ENCODE data around the gene CACNA1I. TPM values are rescaled to one million over a fixed set of nuclear protein-coding genes. Genes with fewer than 3 reads are reported as not detected.

CACNA1I gene
- total RNA-seq, 1 experiment from 2014 or later: not detected

DNA sequence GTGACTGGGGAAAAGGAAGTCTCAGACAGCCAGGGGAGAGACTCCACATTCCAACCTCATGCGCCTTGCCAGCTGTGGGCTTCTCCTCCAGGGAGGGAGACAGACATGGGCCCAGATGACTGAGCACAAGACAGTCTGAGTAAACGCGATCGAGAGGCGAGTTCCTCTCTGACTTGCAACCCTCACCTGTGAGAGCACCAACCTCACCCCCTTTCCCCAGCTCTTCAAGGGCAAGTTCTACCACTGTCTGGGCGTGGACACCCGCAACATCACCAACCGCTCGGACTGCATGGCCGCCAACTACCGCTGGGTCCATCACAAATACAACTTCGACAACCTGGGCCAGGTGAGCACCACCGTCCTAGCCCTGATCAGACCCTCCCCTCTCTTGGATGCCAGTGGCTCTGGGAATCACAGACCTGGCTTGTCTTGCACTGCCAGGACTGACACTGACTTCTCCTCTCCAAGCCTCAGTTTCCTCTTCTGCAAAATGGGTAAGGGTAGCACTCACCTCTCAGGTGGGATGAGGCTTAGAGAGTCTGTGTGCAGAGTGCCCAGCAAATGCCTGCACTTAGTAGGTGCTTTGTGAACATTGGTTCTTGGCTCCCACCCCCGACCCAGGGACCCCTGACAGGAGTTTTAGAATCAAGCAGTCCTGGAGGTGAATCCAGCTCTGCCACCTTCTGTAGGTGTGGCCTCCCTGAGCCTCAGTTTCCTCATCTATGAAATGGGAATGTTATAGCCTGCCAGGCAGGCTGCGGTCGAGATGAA lies 95.3 kb downstream of the CACNA1I start:
- no peak for DNase-seq (ENCODE audit: low read depth)

DNA sequence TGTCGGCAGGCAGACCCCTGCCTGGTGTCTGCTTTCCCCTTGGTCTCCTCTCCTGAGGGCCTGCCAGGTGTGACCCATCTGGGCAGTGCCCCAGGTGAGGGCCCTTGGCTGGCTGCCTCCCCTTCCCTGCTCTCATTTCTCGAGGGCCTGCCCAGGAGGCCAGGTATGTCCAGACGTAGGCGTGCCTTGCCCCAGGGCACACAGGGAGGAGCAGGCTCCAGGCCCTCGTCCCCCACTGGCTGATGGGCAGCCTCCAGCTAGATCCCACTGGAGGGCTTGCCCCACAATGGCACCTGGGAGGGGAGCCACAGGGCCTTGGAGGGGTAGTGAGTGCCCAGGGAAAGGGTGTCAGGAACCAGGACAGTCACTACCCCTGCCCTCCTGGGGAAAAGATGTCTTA lies 95.9 kb downstream of the CACNA1I start:
- DNase-seq (ENCODE audit: low read depth): no peak

DNA sequence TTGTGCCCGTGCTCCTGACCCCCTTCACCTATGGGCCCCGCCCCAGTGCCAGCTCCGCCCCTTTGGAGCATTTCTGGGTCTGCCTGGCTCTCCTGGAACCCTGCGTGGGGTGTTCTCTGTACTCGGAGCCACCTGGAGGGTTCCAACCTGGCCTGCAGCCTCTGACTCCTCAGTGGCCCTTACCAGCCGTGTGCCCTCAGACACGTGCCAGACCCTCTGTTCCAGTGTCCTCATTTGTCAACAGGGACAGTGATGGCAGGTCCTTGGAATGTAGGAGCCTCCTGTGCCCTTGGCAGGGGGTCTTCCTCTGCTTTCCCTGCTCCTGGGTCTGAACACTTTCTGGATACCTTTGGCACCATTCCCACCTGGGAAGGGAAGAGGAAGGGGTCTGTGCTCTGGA lies 96.4 kb downstream of the CACNA1I start:
- DNase-seq (ENCODE audit: low read depth): no peak

DNA sequence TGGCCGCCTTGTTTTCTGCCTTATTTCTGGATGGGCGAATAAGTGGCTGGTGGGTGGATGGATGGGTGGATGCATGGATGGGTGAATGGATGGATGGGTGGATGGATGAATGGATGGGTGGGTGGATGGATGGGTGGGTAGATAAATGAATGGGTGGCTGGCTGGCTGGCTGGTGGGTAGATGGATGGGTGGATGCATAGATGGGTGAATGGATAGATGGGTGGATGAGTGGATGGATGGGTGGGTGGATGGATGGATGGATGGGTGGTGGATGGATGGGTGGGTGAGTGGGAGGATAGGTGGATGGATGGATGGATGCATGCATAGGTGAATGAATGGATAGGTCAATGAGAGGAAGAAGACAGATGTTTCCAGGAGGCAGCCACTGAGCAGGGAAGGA lies 98.9 kb downstream of the CACNA1I start:
- DNase-seq (ENCODE audit: low read depth): no peak

DNA sequence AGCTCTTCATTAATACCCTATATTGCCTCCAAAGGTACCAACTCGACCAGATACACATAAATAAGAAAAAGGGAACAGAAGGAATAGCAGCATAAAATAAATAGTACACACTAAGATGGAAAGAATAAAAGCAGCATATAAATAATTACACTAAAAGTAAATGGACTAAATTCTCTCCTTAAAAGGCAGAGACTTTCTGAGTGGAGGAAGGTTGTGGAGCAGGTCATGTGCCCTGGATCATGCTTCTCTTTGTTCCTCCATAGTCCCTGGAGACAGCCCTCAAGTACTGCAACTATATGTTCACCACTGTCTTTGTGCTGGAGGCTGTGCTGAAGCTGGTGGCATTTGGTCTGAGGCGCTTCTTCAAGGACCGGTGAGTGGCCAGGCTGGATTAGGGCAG lies 101.4 kb downstream of the CACNA1I start:
- DNase-seq (ENCODE audit: low read depth): no peak

DNA sequence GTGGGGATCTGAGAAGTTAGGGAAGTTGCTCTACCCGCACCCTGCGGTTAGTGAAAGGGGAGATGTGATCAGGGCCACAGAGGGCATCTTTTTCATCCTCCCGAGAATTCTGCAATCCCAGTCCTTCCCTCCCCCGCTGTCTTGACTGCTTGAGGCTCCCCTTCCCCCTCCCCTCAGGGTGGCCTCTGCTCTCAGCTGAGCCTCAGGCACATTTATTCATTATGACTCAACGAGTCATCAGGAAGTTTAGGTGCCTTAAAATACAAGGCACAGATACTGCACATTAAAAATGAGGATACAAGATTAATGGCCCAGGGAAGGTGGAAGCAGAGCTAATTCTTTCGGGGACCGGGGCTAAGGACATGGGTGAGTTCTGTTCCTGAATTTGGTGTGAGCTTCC lies 104.0 kb downstream of the CACNA1I start:
- no peak for DNase-seq (ENCODE audit: low read depth)

DNA sequence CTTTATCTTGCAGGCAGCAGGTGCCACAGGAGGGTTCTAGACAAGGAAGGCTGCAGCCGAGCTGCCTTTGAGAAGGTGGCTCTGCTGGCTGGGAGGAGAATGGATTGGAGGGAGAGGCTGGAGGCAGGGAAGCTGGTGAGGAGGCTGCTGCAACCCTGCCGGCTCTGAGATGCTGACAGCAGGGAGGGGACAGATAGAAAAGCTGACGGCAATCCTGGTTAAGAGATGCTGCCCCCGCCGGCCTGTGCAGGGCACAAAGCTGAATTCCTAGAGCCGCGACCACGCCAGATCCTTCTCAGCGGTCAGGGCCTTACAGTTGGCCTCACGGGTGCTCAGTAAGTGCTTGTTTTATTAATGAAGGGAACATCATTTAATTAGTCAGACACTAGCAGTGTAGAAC lies 105.4 kb downstream of the CACNA1I start:
- DNase-seq (ENCODE audit: low read depth): no peak

DNA sequence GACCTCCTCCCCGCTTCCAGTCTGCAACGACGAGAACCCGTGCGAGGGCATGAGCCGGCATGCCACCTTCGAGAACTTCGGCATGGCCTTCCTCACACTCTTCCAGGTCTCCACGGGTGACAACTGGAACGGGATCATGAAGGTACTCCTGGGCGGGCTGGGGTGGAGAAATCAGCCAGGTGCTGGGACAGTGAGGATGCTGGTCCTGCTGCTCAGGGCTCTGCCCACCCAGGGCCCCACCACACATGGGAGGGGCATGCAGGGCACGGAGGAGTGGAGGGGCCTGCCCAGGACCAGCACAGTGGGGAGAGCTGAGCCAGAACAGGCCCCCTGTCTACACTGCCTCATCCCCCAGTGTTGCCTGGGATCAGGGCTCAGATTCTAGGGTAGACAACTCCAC lies 107.4 kb downstream of the CACNA1I start:
- DNase-seq (ENCODE audit: low read depth): no peak

DNA sequence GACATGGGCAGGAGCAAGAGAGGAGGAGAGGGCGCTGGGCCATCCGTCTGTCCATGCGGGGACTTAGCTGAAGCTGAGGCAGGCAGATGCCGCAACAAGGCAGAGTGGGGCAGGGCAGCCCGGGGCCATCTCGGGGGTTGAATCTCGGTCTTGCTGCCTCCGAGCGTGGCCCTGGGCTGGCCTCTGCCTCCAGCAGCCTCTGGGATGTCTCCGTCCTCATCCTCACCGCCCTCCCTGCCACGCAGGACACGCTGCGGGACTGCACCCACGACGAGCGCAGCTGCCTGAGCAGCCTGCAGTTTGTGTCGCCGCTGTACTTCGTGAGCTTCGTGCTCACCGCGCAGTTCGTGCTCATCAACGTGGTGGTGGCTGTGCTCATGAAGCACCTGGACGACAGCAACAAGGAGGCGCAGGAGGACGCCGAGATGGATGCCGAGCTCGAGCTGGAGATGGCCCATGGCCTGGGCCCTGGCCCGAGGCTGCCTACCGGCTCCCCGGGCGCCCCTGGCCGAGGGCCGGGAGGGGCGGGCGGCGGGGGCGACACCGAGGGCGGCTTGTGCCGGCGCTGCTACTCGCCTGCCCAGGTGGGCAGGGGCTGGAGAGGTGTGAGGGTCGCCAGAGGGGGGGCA lies 108.4 kb downstream of the CACNA1I start:
- no peak for DNase-seq (ENCODE audit: low read depth)

DNA sequence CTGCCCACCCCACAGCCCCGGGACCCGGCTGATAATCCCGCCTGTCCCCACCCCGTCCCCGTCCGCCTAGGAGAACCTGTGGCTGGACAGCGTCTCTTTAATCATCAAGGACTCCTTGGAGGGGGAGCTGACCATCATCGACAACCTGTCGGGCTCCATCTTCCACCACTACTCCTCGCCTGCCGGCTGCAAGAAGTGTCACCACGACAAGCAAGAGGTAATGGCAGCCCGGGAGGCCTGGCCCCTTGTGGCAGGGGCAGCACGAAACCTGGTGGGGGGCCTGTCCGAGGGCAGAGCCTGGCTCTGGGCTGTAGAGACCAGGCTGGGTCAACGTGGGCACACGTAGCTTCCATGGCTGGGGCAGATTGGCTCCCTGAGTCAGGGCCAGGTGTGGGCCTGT lies 109.1 kb downstream of the CACNA1I start:
- no peak for DNase-seq (ENCODE audit: low read depth)

DNA sequence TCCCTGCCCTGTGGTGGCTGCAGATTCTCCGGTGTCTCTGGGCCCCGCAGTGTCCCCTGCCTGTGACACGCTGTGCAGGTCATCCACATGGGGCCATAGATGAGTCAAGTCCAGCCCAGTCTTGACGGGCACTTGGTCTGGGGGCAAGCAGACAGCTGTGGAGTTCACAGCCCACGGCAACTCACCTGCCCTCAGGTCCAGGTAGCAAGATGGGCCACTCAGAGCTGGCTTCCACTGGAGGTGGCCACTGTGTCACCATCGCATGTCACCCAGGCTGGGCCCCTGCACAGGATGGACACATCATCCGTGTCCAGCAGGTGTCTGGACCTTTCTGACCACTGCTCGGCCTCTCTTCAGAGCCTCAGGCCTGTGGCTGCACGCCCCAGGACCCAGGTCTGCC lies 109.9 kb downstream of the CACNA1I start:
- DNase-seq (ENCODE audit: low read depth): no peak

DNA sequence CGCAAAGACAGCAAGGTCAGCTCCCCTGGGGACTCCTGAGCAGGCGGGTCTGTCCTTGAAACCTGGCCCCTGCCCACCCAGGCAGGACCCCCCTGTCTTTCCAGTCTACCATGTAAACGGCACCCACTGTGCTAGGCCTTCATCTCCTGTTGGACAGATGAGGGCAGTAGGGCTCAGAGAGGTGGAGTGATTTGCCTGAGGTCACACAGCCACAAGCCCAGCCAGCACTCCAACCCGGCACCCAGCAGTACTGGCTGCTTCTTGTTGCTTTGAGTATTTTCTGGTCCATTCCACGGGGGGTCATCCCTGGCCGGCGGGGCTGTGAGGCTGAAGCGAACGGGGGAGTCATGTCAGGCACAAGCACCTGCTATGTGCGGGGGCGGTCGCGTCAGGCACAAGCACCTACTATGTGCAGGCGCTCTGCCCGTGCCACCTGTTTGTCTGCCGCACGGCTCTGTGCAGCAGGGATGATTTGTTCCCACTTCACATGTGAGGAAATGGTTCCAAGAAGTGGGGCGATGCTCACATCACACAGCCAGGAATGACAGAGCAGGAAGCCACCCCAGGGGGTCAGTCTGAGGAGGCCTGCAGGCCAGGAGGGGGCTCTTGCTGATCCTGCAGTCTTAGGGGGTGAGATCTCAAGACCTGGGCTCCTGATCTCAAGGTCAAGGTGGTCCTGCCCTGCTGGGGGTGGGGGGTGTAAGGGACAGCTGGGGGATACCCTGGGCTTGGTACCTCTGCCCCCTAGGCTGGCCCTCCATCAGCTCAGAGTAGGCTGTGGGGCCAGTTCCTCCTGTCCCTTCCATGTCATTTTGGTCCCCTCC lies 110.7 kb downstream of the CACNA1I start:
- no peak for DNase-seq (ENCODE audit: low read depth)

DNA sequence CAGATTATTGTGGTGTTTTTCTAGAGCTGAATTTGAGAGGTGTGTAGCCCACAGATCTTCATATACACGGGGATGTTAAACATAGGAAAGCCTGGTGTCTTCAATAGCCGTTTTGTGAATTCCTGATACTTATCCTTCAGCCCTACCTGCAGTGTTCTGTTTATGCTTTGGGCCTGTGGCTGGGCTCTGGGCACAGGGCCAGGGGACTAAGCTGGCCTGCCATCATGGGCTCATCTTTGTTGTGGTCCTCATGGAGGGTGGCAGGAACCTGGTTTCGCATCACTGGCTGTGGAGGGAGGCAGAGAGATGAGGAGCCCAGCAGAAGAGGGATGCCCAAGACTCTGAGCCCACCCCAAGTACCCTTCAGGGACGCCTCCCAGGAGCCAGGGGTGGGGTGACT lies 112.4 kb downstream of the CACNA1I start:
- DNase-seq (ENCODE audit: low read depth): no peak

DNA sequence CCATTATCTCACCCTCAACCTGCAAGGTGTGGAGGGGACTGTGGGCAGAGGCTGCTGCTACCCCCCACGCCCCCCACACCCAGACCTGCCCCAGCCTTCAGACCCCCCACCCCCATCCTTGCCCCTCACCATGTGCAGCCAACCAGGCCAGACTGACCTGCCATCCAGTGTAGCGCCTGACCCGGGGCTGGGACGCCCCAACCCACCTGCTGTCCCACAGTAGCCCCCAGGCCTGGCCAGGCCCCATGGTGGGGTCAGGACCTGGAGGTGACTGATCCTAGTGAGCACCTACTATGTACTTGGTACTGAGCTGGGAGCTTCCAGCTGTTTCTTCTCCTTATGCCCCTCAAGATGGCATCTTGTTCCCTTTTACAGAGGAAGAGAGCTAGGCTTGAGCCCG lies 113.1 kb downstream of the CACNA1I start:
- DNase-seq (ENCODE audit: low read depth): no peak

DNA sequence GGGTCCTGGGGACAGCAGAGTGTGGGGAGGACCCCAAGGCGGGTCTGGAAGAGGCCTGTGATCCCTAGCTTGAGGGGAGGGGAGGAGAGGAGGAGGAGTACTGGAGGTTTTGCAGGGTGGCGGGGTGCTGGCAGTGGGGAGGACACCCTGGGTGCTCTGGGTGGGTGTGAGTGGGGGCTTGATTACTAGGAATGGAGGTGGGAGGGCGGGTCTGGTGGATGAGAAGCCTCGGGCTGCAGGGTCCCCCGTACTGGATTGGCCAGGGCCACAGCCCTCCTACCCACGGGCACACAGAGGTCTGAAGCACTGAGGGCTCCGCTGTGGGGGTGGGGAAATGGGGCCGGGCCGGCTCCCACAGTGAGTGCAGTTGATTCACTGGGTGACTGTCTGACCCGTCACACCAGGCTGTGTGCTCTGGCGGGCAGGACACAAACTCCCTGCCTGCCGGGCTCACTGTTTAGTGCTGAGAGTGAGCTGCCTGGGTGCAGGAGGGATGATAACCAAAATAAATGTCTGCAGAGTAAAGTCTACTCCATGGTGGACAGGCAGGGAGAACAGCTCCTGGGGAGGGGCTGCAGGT lies 114.2 kb downstream of the CACNA1I start:
- DNase-seq (ENCODE audit: low read depth): no peak

DNA sequence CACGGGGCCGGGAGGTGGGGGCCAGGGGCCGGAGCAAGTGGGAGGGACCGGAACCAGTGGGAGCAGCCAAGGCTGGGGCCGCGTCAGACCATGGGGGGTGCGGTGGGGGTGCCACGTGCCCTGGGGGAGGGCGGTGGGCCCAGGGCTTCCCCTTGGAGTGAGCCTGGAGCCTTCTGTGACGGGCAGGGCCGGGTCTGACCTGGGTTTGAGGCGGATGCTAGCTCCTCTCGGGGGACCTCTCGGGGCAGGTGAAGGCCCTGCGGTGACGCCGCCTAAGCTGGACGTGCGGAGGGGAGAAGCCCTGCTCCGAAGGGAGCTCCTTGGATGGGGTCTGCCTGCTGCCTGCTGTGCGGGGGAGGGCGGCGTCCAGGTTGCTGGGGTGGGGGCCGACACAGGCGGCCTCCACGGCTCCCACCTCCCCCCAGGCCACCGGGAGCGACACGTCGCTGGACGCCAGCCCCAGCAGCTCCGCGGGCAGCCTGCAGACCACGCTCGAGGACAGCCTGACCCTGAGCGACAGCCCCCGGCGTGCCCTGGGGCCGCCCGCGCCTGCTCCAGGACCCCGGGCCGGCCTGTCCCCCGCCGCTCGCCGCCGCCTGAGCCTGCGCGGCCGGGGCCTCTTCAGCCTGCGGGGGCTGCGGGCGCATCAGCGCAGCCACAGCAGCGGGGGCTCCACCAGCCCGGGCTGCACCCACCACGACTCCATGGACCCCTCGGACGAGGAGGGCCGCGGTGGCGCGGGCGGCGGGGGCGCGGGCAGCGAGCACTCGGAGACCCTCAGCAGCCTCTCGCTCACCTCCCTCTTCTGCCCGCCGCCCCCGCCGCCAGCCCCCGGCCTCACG lies 115.0 kb downstream of the CACNA1I start:
- no peak for DNase-seq (ENCODE audit: low read depth)

DNA sequence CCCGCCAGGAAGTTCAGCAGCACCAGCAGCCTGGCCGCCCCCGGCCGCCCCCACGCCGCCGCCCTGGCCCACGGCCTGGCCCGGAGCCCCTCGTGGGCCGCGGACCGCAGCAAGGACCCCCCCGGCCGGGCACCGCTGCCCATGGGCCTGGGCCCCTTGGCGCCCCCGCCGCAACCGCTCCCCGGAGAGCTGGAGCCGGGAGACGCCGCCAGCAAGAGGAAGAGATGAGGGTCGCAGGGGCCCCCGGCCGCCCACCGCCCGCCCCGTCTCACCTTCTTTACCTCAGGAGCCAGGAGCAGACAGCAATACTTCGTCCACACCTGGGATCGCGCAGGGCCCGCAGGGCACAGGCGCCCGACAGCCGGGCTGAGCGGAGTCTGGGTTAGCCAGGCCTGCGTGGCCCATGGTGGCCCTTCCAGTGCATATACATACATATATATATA lies 115.6 kb downstream of the CACNA1I start:
- DNase-seq (ENCODE audit: low read depth): no peak

DNA sequence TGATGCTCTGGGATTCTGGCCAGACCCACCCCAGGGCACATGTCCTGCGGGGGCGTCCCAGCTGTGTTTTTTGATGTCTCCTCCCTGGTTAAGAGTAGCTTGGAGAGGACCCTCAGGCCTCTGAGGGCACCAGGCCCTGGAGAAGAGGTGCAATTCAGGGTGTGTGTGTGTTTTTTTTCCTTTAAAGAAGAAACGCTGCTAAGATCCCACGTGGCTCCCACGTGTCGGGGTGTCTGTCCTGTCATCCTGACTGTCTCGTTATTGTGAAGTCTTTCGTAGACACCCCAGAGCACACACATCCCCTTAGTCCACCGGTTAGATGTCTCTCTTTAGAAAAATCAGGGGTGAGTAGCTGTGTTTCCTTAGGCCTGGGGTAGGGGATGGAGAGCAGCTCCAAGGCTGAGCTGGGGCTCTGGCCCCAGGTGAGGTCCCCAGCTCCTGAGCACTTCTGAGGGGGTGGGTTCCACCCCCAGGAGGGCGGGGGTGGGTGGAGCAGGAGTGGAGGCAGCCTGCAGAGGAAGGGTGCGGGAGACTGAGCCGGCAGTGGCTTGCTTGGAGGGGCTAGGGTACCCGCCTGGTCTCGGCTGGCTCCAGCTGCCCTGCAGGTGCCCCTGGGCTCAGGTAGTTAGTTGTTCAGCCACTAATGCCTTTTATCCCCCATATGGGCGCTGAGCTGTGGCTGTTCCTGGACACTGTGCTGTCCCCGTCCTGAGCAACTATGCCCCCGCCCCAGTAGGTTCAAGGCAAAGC lies 116.4 kb downstream of the CACNA1I start:
- DNase-seq (ENCODE audit: low read depth): no peak

DNA sequence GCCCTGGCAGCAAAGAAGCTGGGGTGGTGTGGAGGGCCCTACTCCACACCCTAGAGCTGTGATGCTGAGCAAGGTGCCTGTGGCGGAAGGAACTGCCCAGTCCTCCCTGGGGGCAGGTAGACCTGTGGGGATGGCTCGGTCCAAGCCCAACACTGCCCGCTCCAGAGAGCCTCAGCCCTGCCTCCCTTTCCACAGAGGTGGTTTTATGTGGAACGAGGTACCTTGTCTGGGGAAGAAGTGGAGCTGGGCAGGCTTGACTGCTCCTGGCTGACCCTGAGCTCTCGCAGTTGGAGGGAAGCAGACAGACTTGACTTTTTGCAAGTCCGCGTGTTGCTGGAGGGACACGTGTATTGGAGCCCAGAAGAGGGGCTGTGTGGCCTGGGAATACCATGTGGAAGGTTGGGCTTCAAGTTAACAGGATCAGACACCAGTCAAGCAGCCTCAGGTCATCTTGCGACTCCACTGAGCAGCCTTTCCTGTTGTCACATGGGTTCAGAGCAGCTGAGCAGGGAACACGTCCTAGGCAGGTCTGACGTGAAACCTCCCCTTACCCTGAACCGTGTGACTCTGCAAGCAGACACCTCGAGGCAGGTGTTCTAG lies 117.7 kb downstream of the CACNA1I start:
- no peak for DNase-seq (ENCODE audit: low read depth)

DNA sequence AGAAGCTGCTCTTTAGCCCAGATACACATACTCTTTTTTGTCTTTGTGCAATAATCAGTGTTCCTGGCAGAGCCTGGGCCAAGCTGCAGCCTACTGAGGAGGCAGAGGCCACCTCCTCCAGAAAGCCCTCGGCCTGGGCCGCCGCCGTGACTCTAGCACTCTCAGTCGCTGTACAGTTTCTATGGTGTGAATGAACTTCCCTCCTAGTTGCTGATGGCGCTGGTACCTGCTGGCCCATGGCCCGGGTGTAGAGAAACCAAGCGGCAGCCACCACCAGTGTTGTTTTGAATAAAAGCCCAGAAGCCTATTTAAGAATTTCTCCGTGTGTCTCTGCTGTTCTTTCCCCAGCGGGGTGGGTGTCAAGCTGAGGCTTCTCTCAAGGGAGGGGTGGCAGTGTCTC lies 118.9 kb downstream of the CACNA1I start:
- no peak for DNase-seq (ENCODE audit: low read depth)

All from LHCN-M2 (cell line).